ENCODE measurements around the gene IER3. TPM values are rescaled to one million over a fixed set of nuclear protein-coding genes. Genes with fewer than 3 reads are reported as not detected.

The IER3 gene
- total and polyA plus RNA-seq, 2 of the 8 experiments (the other 6 are each of a cell fraction or from before 2014, with no cell fraction given): 11.9 to 26.5 TPM

- TF ChIP-seq CHD7 (IDR thresholded peaks at IDR 0.05; ENCODE audit: insufficient replicate concordance, low read length): no peak
- TF ChIP-seq TBP (IDR thresholded peaks at IDR 0.05; ENCODE audit: low read depth, low read length): no peak
- TF ChIP-seq KDM4A (IDR thresholded peaks at IDR 0.05; ENCODE audit: low read depth, low read length, severe bottlenecking): no peak
- TF ChIP-seq POU5F1 (IDR thresholded peaks at IDR 0.05; ENCODE audit: low read depth, low read length): no peak
- TF ChIP-seq RAD21 (IDR thresholded peaks at IDR 0.05 in 1 of 2, conservative IDR thresholded peaks at IDR 0.05 in 1 of 2; ENCODE audit: low read depth in 2 of 2, low read length in 2 of 2): no peak
- no peak for TF ChIP-seq SIN3A (conservative IDR thresholded peaks at IDR 0.05 in 1 of 2, IDR thresholded peaks at IDR 0.05 in 1 of 2; ENCODE audit: low read depth in 1 of 2, low read length in 2 of 2)
Observed at GRCh38 chr6:30703011-30703410, 41.3 kb downstream of the IER3 start (continued).
